Heart right ventricle (tissue), 16 donors: ENCODE measurements around the gene UBAC2. TPM values are rescaled to one million over a fixed set of nuclear protein-coding genes. Genes with fewer than 3 reads are reported as not detected.
A peak's percentile ranks its signal among the peaks of the same experiment; 100 is the strongest.

ENCODE experiments used
- ATAC-seq, 8 donors: fragments of 200-7000 bp; cut with Tn5 transposase; one replicate each; pipeline ENCODE4 v1.9.1; 2020; ENCODE audit warnings: mild to moderate bottlenecking in 8 of 8, moderate library complexity in 8 of 8, moderate number of reproducible peaks in 1 of 8
- DNase-seq, 2 donors: peaks; one replicate each; pipeline ENCODE4 v3.0.0-alpha.2; 2020
- H3K27ac ChIP-seq, 10 donors: fragments of 200-600 bp; sonication (generic) in 2 of 10; one replicate each; pipeline versions ENCODE4 v1.5.0 to v1.8.0; 2020 to 2022; ENCODE audit warnings: mild to moderate bottlenecking in 3 of 10
- H3K27me3 ChIP-seq, 7 donors: fragments of 200-600 bp; one replicate each; pipeline ENCODE4 v1.8.0; 2021 to 2022; ENCODE audit warnings: mild to moderate bottlenecking in 2 of 7
- H3K36me3 ChIP-seq, 9 donors: fragments of 200-600 bp; sonication (generic) in 1 of 9; one replicate each; pipeline versions ENCODE4 v1.5.0 to v1.8.0; 2020 to 2022; ENCODE audit warnings: mild to moderate bottlenecking in 2 of 9
- H3K4me1 ChIP-seq, 9 donors: fragments of 200-600 bp; sonication (generic) in 1 of 9; one replicate each; pipeline versions ENCODE4 v1.5.0 to v1.8.0; 2020 to 2022; ENCODE audit warnings: mild to moderate bottlenecking in 4 of 9
- H3K4me3 ChIP-seq, 10 donors: fragments of 200-600 bp; sonication (generic) in 2 of 10; one replicate each; pipeline versions ENCODE4 v1.5.0 to v1.8.0; 2020 to 2022; ENCODE audit warnings: mild to moderate bottlenecking in 7 of 10, moderate library complexity in 2 of 10
- H3K9me3 ChIP-seq, 11 donors: fragments of 200-600 bp in 10 of 11; sonication (generic) in 2 of 11; one replicate each; pipeline versions ENCODE4 v1.5.0 to v1.8.0; 2013 to 2022; ENCODE audit warnings: mild to moderate bottlenecking in 2 of 11, control low read depth in 1 of 11, moderate library complexity in 1 of 11
- CTCF ChIP-seq, 9 donors: fragments of 200-600 bp; sonication (generic) in 2 of 9; IDR thresholded peaks; one replicate each; pipeline versions ENCODE4 v1.5.0 to v1.8.0; 2021 to 2022; ENCODE audit warnings: antibody characterized with exemption in 9 of 9, mild to moderate bottlenecking in 5 of 9, moderate library complexity in 1 of 9
- WGBS, 2 donors: extraction: QIAGEN DNeasy Blood & Tissue Kit; methylation state at CpG; one replicate each; pipeline ENCODE4 v1.1.7; 2013; ENCODE audit warnings: inconsistent platforms in 1 of 2; 5-methylcytosine and 5-hydroxymethylcytosine counted together
- intact Hi-C, 10 donors: fragments of 100-400 bp; cut with DNase I; formaldehyde crosslinking; loops; one replicate each; pipeline versions ENCODE4 v1.11.1 to v1.14.2; 2022
- polyA plus RNA-seq, 2 donors: library from polyadenylated mRNA; stranded (reverse); fragments of 200-250 nt; gene quantifications; one replicate each; pipeline ENCODE4 v1.2.3, GENCODE V29; 2013
- total RNA-seq, 10 donors: library from RNA; stranded (reverse); fragmentation: NEBNext Ultra II Directional in 3 of 10; extraction: Animal tissue kit (Norgen Biotek cat#: 25700) in 3 of 10; gene quantifications; one replicate each; pipeline versions ENCODE4 v1.2.1 to v1.2.4, GENCODE V29; 2021 to 2023
- donor health status: Arrhythmogenic right ventricular cardiomyopathy.
- donor health status: ischemic (EF 13 %, LVEDD 7.1; RV severe dilation, severe dysfunction).
- donor health status: healthy with polysubstance abuse.
- donor health status: DM: no; HTN: yes; CAD: no.
- donor health status: DM: no; HTN: no; CAD: no.
- donor health status: ischemic (EF 25% LVEDD 6.9; RV normal size, moderate dysfunction).
- donor health status: ischemic (EF 25% LVEDD 5.7; RV mildly dilated, moderate dysfunction).
- donor health status: healthy.
- donor health status: DM: yes; HTN: yes; CAD: no.
- donor health status: Ischemic cardiomyopathy.
- donor health status: ischemic (EF 35%, LVEDD 5.7; RV mildly dilated, moderate dysfunction).
- donor health status: nonischemic (EF 11% LVEDD 7.7; RV severe dilation, severe dysfunction).
- donor health status: DM: yes; HTN: yes; CAD: no.
- donor health status: PGD.
- donor health status: ischemic (EF 29% LVEDD 5.4; RV normal size, mild dysfunction).
- donor health status: nonischemic (EF 23%, LVEDD 6.1; RV moderate dilation, normal function).

The UBAC2 gene
- total and polyA plus RNA-seq, 12 donors: 31.8 to 60.4 (median 47.0) TPM

- WGBS, 2 donors: 93 to 95% methylated on average over 5 of the region's 5 CpGs
- Histone ChIP-seq H3K9me3 (no peaks in the 10 kb centered on the region), H3K4me3 (no peak overlapping the region), H3K4me1 (peaks cover 0 to 13% (median 0%) of the 10 kb centered on the region in 9 donors), H3K27me3 (peaks cover 0 to 100% (median 5%) of the 10 kb centered on the region in 7 donors), H3K27ac (no peak overlapping the region), H3K36me3 (no peaks in the 10 kb centered on the region)
- DNase-seq: no peak
- intact Hi-C loops: no loop called here
- no peak for TF ChIP-seq CTCF (IDR thresholded peaks at IDR 0.05)
- no peak for ATAC-seq
Measured at GRCh38 chr13:99155821-99156220, 44.8 kb upstream of the UBAC2 start.

GRCh38 chr13:99157046-99157445 lies 43.6 kb upstream of the UBAC2 start:
- H3K4me1 ChIP-seq: peaks cover 0 to 13% (median 0%) of the 10 kb centered on the region in 9 donors
- no peak for DNase-seq
- WGBS, 2 donors: 61 to 64% methylated on average over 5 of the region's 5 CpGs

GRCh38 chr13:99158846-99159245 lies 41.8 kb upstream of the UBAC2 start:
- peaks cover 0 to 99% (median 5%) of the 10 kb centered on the region in 7 donors for H3K27me3 ChIP-seq
- intact Hi-C loops: no loop called here
- DNase-seq: no peak
- H3K36me3 ChIP-seq: no peaks in the 10 kb centered on the region
- ATAC-seq: no peak
- H3K9me3 ChIP-seq: no peaks in the 10 kb centered on the region
- H3K27ac ChIP-seq: no peak overlapping the region
- 61 to 67% methylated on average over 8 of the region's 8 CpGs for WGBS, 2 donors
- H3K4me1 ChIP-seq: peaks cover 0 to 13% (median 0%) of the 10 kb centered on the region in 9 donors
- no peak for TF ChIP-seq CTCF (IDR thresholded peaks at IDR 0.05)
- H3K4me3 ChIP-seq: no peak overlapping the region

More at GRCh38 chr13:99157046-99157445, 43.6 kb upstream of the UBAC2 start:
- H3K4me3 ChIP-seq: no peak overlapping the region
- H3K9me3 ChIP-seq: no peaks in the 10 kb centered on the region
- TF ChIP-seq CTCF (IDR thresholded peaks at IDR 0.05): no peak
- H3K36me3 ChIP-seq: no peaks in the 10 kb centered on the region
- H3K27ac ChIP-seq: no peak overlapping the region
- no peak for ATAC-seq
- H3K27me3 ChIP-seq: peaks cover 0 to 100% (median 5%) of the 10 kb centered on the region in 7 donors
- intact Hi-C loops: no loop called here

GRCh38 chr13:99159331-99160061 lies 41.2 kb upstream of the UBAC2 start:
- no peak for TF ChIP-seq CTCF (IDR thresholded peaks at IDR 0.05)
- Histone ChIP-seq H3K9me3 (no peaks in the 10 kb centered on the region), H3K4me3 (no peak overlapping the region), H3K36me3 (no peaks in the 10 kb centered on the region), H3K4me1 (peaks cover 0 to 13% (median 0%) of the 10 kb centered on the region in 9 donors), H3K27ac (no peak overlapping the region), H3K27me3 (peaks cover 0 to 99% (median 5%) of the 10 kb centered on the region in 7 donors)
- DNase-seq: no peak
- WGBS, 2 donors: 38 to 41% methylated on average over 8 of the region's 8 CpGs
- peak in 1 of 8 donors; percentile 39 for ATAC-seq
- intact Hi-C loops: no loop called here
